GM10248 (cell line): ENCODE measurements around the gene HOXC10.

ENCODE experiments used
- CTCF ChIA-PET: fragments of 300-600 bp; sonication (Branson Sonifier 250); formaldehyde crosslinking; extraction: SDS; loops from one replicate; lab custom pipeline; 2021; ENCODE audit warnings: antibody characterized with exemption; lab: Yijun Ruan, JAX
- POLR2A ChIA-PET: fragments of 350-650 bp; sonication (Branson Sonifier 250); formaldehyde crosslinking; extraction: SDS; loops from one replicate; lab custom pipeline; 2020; ENCODE audit warnings: antibody characterized with exemption; lab: Yijun Ruan, JAX
- DNase-seq: peaks from one replicate; pipeline ENCODE4 v3.0.0; 2012; ENCODE audit errors: extremely low spot score
- TF ChIP-seq, protein P1 (sequence below): IDR thresholded peaks from 2 replicates; pipeline ENCODE4 v1.5.1; 2012; ENCODE audit warnings: mild to moderate bottlenecking, low read depth; ENCODE audit errors: extremely low read depth, missing control alignments, control extremely low read depth

HOXC10 gene

DNA sequence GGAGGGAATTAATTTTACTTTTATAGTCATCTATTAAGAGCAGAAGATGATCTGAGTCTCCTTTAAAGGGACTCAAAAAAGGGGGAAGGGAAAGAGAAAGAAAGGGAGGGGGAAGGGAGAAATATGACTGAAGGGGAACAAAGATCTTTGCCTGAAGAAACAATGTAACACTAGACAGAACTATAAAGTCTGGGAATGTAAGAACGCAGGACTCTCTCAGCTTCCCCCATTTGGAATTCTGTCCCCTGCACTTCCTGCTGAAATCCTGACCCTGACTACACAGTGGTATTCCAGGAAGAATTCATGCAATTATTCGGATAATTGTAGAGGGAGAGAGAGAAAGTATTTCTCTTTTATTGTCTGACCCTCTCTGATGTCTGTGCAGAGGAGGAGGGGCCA lies 20.6 kb upstream of the HOXC10 start:
- DNase-seq: no peak
- ChIA-PET POLR2A (no interaction called here), CTCF (interaction anchor here (1.0 to 3.1 kb wide), 4 partner anchors 10 to 30 kb away, joined by 3 to 9 read pairs (median 4); partner anchors contain the start of genes HOXC10 and HOXC12)
- TF ChIP-seq, protein P1, sequence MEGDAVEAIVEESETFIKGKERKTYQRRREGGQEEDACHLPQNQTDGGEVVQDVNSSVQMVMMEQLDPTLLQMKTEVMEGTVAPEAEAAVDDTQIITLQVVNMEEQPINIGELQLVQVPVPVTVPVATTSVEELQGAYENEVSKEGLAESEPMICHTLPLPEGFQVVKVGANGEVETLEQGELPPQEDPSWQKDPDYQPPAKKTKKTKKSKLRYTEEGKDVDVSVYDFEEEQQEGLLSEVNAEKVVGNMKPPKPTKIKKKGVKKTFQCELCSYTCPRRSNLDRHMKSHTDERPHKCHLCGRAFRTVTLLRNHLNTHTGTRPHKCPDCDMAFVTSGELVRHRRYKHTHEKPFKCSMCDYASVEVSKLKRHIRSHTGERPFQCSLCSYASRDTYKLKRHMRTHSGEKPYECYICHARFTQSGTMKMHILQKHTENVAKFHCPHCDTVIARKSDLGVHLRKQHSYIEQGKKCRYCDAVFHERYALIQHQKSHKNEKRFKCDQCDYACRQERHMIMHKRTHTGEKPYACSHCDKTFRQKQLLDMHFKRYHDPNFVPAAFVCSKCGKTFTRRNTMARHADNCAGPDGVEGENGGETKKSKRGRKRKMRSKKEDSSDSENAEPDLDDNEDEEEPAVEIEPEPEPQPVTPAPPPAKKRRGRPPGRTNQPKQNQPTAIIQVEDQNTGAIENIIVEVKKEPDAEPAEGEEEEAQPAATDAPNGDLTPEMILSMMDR: no peak

DNA sequence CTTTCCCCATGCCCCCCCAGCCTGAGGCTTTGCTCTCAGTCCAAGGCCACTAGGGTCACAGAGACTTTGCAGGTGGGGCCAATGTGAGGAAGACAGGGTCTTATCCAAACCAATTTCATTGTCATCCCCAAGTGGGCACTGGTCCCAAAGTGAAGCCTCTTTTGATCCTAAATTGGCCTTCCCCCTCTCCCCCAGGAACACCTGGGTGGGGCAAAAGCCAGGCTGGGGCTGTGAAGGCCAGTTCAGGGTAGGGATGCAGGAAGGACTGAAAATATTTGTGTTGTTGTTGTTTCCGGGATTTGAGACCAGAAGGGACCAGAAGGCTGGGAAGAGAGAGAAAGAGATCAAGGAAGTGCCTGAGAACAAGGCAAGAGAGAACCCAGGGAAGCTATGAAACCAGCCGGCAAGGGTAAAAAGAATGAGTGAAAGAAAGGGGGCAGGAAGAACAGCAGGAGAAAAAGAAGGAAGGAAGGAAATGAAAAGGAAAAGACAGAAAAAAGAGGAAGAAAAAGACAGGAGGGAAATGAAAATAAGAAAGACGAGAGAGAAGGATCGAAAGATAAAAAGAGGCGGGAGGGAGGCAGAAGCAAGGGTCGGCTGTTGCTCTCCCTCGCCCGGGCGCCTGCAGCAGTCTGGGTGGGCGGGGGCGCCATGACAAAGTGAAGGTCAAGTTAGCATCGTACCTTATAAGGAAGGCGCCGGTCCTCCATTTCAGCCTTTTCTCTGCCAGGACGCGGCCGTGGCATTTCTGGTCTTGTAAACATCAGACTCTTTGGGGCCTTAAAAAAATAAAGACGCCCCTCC lies 19.5 kb upstream of the HOXC10 start:
- ChIA-PET CTCF (interaction anchor here (1.0 to 1.8 kb wide), 3 partner anchors 19 to 40 kb away, joined by 3 to 5 read pairs (median 3); partner anchors contain the start of gene HOXC10), POLR2A (no interaction called here)
- TF ChIP-seq, protein P1: no peak
- DNase-seq: no peak

GRCh38 chr12:53966085-53966384 lies 18.9 kb upstream of the HOXC10 start:
- POLR2A ChIA-PET: no interaction called here
- TF ChIP-seq, protein P1: no peak
- no peak for DNase-seq
- CTCF ChIA-PET: interaction anchor here (1.0 to 1.8 kb wide), 2 partner anchors 32 to 39 kb away, joined by 3 to 5 read pairs; no protein-coding TSS in a partner anchor

GRCh38 chr12:53966385-53967133 lies 18.4 kb upstream of the HOXC10 start:
- DNase-seq: no peak
- TF ChIP-seq, protein P1: no peak
- POLR2A ChIA-PET: no interaction called here
- CTCF ChIA-PET: interaction anchor here (0.8 to 1.5 kb wide), 3 partner anchors 11 to 39 kb away, joined by 3 to 4 read pairs (median 3); partner anchors contain the start of gene HOXC12

DNA sequence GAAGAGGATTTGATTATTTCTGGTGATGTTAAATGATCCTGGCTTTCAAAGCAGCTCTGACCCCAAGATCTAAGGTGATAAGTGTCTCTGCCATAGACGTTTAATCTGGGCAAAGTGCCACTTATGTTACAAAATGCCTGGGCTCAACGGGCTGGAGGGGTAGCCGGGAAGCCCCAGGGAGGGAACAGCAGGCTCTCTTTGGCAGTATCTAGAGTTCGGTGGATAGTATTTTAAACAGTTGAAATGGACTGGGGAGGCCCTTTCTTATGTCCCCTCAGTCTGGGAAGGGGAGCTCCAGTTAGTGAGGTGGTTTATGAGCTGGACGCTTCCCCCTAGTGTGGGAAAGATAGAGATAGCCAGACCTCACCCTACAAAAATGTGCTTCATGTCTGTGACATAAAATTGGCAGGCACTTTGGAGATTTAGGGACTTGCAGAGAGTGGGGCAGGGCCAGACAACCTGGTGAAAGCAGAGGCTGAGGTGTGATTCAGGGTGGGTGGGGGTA lies 17.5 kb upstream of the HOXC10 start:
- CTCF ChIA-PET: interaction anchor here (1.0 to 1.5 kb wide), 3 partner anchors 13 to 234 kb away, joined by 3 to 5 read pairs (median 4); partner anchors contain the start of gene HOXC12
- DNase-seq: no peak
- POLR2A ChIA-PET: no interaction called here
- TF ChIP-seq, protein P1: no peak
